ENCODE data around the gene ATP8B4.

ATP8B4 gene

GRCh38 chr15:49927189-49927861 is 191.7 kb downstream of the ATP8B4 start:
- Mint-ChIP-seq H3K4me1 (no peaks in the 10 kb centered on the region), H3K27ac (no peak overlapping the region), H3K27me3 (peaks cover 4% of the 10 kb centered on the region), H3K9me3 (no peaks in the 10 kb centered on the region), H3K4me3 (no peak overlapping the region), H3K36me3 (no peaks in the 10 kb centered on the region)

- Mint-ChIP-seq H3K36me3 (no peaks in the 10 kb centered on the region), H3K4me3 (no peak overlapping the region), H3K27ac (no peak overlapping the region), H3K9me3 (no peaks in the 10 kb centered on the region), H3K4me1 (no peaks in the 10 kb centered on the region), H3K27me3 (peaks cover 4% of the 10 kb centered on the region)
Observed at GRCh38 chr15:49926740-49927139, 192.3 kb downstream of the ATP8B4 start.

- Mint-ChIP-seq H3K27me3 (peaks cover 3% of the 10 kb centered on the region), H3K9me3 (no peaks in the 10 kb centered on the region), H3K4me3 (no peak overlapping the region), H3K36me3 (no peaks in the 10 kb centered on the region), H3K27ac (no peak overlapping the region), H3K4me1 (no peaks in the 10 kb centered on the region)
Observed at GRCh38 chr15:49923671-49924070, 195.4 kb downstream of the ATP8B4 start.

- no peaks in the 10 kb centered on the region for H3K27me3 Mint-ChIP-seq
- H3K4me3 Mint-ChIP-seq = no peak overlapping the region
- no peaks in the 10 kb centered on the region for H3K4me1 Mint-ChIP-seq
- H3K36me3 Mint-ChIP-seq = no peaks in the 10 kb centered on the region
- H3K27ac Mint-ChIP-seq = no peak overlapping the region
- H3K9me3 Mint-ChIP-seq = peaks cover 4% of the 10 kb centered on the region
Observed at GRCh38 chr15:49919034-49919433, 200.0 kb downstream of the ATP8B4 start.

- Mint-ChIP-seq H3K27me3 (no peaks in the 10 kb centered on the region), H3K4me3 (no peak overlapping the region), H3K27ac (no peak overlapping the region), H3K4me1 (no peaks in the 10 kb centered on the region), H3K9me3 (peaks cover 4% of the 10 kb centered on the region), H3K36me3 (no peaks in the 10 kb centered on the region)
Observed at GRCh38 chr15:49918121-49918520, 200.9 kb downstream of the ATP8B4 start.

GRCh38 chr15:49916998-49917397 is 202.0 kb downstream of the ATP8B4 start:
- Mint-ChIP-seq H3K36me3 (peaks cover 2% of the 10 kb centered on the region), H3K4me3 (no peak overlapping the region), H3K4me1 (no peaks in the 10 kb centered on the region), H3K27me3 (peaks cover 2% of the 10 kb centered on the region), H3K27ac (no peak overlapping the region), H3K9me3 (peaks cover 4% of the 10 kb centered on the region)

DNA sequence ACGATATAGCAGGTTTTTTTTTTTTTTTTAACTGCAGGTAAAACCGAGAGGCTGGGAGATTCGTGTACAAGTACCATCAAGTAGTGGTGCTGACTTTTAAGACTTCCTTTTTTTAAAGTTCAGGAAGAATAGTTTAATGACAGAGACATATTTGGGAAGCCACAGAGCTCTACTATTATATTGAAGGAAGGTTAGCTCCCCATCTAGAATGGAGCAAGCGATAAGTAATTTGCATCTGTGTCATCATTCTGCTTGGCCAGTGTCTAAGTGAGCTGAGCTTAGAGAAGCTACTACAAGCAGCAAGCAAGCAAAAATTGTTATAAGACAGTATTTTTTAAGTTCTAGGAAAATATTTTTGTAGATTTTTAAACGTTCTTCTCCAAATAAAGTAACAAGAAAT is 203.2 kb downstream of the ATP8B4 start:
- H3K4me3 Mint-ChIP-seq = no peak overlapping the region
- H3K36me3 Mint-ChIP-seq = peaks cover 2% of the 10 kb centered on the region
- no peak overlapping the region for H3K27ac Mint-ChIP-seq
- peaks cover 2% of the 10 kb centered on the region for H3K27me3 Mint-ChIP-seq
- no peaks in the 10 kb centered on the region for H3K4me1 Mint-ChIP-seq
- H3K9me3 Mint-ChIP-seq = peaks cover 4% of the 10 kb centered on the region

DNA sequence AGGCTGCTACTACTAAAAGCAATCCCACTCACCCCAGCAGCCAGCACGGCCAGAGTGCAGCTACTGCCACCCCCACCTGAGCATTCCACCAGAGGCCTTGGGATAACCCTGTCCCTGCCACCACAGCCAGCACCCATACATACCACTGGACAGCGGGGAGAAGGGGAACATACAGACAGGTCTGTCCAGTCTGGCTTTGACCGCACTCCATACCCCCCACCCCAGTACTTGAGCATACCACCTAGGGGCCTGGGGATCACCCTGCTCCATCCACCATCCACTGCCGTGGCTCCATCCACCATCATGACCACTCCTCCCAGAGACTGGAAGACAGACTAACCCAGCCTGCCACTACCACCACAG is 210.1 kb downstream of the ATP8B4 start:
- Mint-ChIP-seq H3K27me3 (peaks cover 4% of the 10 kb centered on the region), H3K9me3 (peaks cover 8% of the 10 kb centered on the region), H3K4me1 (no peaks in the 10 kb centered on the region), H3K4me3 (no peak overlapping the region), H3K27ac (no peak overlapping the region), H3K36me3 (peaks cover 2% of the 10 kb centered on the region)

DNA sequence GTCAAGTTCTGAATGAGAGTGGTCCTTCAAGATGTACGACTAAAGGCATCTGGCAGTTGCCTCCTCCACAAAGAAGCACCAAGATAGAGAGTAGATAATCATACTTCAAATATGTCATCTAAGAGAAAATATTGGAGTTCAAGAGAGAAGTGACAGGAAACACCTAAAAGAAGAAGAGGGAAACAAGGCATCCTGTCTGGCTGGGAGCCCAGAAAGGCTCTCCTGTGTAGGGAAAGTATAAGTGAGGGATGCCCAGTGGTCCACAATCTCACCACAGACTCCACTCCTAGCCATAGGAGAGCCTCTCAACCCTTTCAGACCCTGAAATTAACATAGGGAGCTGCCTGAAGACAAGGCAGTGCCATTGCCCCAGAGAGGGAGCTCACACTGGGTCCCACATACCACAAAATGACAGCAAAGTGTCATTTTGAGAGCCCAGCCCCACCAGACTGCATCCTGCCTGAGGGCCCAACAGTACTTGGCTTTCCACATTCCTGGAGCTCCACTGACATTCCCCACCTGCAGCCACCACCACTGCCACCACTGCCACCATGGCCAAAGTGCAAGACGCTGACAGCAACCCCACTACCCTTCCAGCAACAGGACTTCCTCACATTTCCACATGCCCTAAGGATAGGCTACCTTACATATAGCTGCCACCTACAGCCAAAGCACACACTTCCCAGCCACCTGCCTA is 210.6 kb downstream of the ATP8B4 start:
- Mint-ChIP-seq H3K27ac (no peak overlapping the region), H3K4me1 (no peaks in the 10 kb centered on the region), H3K9me3 (peaks cover 8% of the 10 kb centered on the region), H3K27me3 (peaks cover 4% of the 10 kb centered on the region), H3K36me3 (peaks cover 2% of the 10 kb centered on the region), H3K4me3 (no peak overlapping the region)

GRCh38 chr15:49906966-49907365 is 212.1 kb downstream of the ATP8B4 start:
- Mint-ChIP-seq H3K36me3 (no peaks in the 10 kb centered on the region), H3K27ac (no peak overlapping the region), H3K4me1 (no peaks in the 10 kb centered on the region), H3K9me3 (peaks cover 8% of the 10 kb centered on the region), H3K27me3 (peaks cover 2% of the 10 kb centered on the region), H3K4me3 (no peak overlapping the region)

GRCh38 chr15:49905221-49905620 is 213.8 kb downstream of the ATP8B4 start:
- Mint-ChIP-seq H3K27me3 (peaks cover 4% of the 10 kb centered on the region), H3K27ac (no peak overlapping the region), H3K9me3 (peaks cover 5% of the 10 kb centered on the region), H3K36me3 (no peaks in the 10 kb centered on the region), H3K4me3 (no peak overlapping the region), H3K4me1 (no peaks in the 10 kb centered on the region)

DNA sequence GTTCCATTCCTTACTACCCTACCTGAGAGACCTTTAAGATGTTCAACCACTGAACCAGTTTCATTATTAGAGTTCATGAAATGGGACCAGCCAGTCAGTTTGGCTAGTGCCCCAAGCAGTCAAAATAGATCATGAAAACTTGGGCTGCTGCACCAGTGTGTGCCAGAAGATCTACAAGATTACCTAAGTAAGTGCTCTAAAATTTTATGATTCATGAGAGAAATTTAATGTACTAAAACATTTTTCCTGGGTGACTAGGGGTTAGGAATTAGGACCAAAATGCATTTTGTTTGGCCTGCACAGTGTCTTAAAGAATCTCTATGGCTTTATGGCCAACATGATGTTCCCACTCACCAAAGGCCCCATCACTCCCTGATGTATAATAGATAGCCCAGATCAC is 214.7 kb downstream of the ATP8B4 start:
- Mint-ChIP-seq H3K36me3 (no peaks in the 10 kb centered on the region), H3K27ac (no peak overlapping the region), H3K4me3 (no peak overlapping the region), H3K4me1 (no peaks in the 10 kb centered on the region), H3K27me3 (peaks cover 4% of the 10 kb centered on the region), H3K9me3 (no peaks in the 10 kb centered on the region)

- no peak overlapping the region for H3K4me3 Mint-ChIP-seq
- H3K27me3 Mint-ChIP-seq = peaks cover 4% of the 10 kb centered on the region
- no peaks in the 10 kb centered on the region for H3K36me3 Mint-ChIP-seq
- H3K4me1 Mint-ChIP-seq = no peaks in the 10 kb centered on the region
- no peaks in the 10 kb centered on the region for H3K9me3 Mint-ChIP-seq
- no peak overlapping the region for H3K27ac Mint-ChIP-seq
Observed at GRCh38 chr15:49902685-49903501, 216.1 kb downstream of the ATP8B4 start.

- no peak overlapping the region for H3K4me3 Mint-ChIP-seq
- no peak overlapping the region for H3K27ac Mint-ChIP-seq
- no peaks in the 10 kb centered on the region for H3K4me1 Mint-ChIP-seq
- peaks cover 4% of the 10 kb centered on the region for H3K27me3 Mint-ChIP-seq
- no peaks in the 10 kb centered on the region for H3K36me3 Mint-ChIP-seq
- H3K9me3 Mint-ChIP-seq = no peaks in the 10 kb centered on the region
Observed at GRCh38 chr15:49901996-49902684, 216.9 kb downstream of the ATP8B4 start.

- no peak overlapping the region for H3K4me3 Mint-ChIP-seq
- no peak overlapping the region for H3K27ac Mint-ChIP-seq
- H3K4me1 Mint-ChIP-seq = no peaks in the 10 kb centered on the region
- no peaks in the 10 kb centered on the region for H3K9me3 Mint-ChIP-seq
- H3K27me3 Mint-ChIP-seq = peaks cover 4% of the 10 kb centered on the region
- no peaks in the 10 kb centered on the region for H3K36me3 Mint-ChIP-seq
Observed at GRCh38 chr15:49901321-49901720, 217.7 kb downstream of the ATP8B4 start.

DNA sequence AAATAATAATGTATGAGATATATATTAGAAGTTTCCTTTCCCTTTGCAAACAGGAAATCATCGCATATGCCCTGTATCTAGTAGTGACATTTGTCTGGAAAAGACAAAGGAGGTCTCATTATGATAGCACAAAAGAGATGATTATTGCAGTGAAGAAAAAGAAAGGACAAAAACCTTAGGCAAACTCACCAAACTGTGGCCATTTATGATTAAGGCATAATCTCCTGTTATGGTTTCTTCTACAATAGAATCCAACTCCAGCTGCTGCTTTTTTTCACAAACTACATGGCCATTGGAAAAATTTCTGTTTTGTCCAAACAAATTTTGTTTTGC is 218.2 kb downstream of the ATP8B4 start:
- Mint-ChIP-seq H3K27ac (no peak overlapping the region), H3K36me3 (no peaks in the 10 kb centered on the region), H3K27me3 (peaks cover 6% of the 10 kb centered on the region), H3K4me3 (no peak overlapping the region), H3K4me1 (no peaks in the 10 kb centered on the region), H3K9me3 (no peaks in the 10 kb centered on the region)

Data from activated naive CD4-positive, alpha-beta T cell treated with anti-CD3 and anti-CD28 coated beads, Interleukin-2, amount 50 U/mL, for 24 hours (primary cell).